ENCODE results near the gene CRYGN.

CRYGN gene

GRCh38 chr7:151391358-151391730 is 48.6 kb downstream of the CRYGN start:
- no peak for DNase-seq (ENCODE audit: low read depth)

- DNase-seq (ENCODE audit: low read depth), result no peak
Observed at GRCh38 chr7:151390598-151391357, 49.2 kb downstream of the CRYGN start.

DNA sequence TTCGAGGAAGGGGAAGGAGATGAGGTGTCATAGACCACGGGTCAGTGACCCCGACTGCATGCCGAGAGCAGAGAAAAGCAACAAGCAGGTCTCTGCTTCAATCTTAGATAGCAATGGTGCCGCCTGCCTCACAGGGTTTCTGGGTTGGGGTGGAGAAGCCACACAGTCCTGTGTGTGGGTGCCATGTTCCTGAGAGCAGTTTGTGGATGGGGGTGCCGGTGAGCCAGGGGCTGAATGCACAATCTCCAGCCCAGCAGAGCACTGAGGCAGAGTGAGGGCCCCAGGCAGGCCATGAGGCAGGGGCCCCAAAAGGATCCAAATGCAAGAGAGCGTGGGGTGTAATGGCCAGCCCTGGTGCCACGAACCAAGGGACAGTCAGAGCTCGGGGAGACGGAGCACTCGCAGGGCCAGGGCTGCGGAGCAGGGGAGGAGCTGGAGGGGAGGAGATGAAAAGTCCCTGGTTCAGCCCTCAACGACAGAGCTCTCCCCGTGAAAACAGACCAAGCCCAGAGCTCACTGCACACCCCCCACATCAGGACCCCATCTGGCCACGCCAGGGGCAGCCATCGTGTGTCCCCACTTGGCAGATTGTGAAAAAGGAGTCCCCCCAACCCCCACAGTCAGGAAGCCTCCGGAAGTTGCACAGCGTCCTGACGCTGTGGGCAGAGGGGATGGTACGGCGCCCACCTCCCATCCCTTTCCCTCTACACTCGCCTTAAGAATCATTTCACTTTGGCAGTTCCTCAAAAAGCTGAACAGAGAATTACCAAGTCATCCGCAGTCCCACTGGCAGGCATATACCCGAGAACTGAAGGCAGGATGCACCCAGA is 50.0 kb downstream of the CRYGN start:
- DNase-seq (ENCODE audit: low read depth), result no peak

GRCh38 chr7:151389096-151389767 is 50.7 kb downstream of the CRYGN start:
- no peak for DNase-seq (ENCODE audit: low read depth)

GRCh38 chr7:151388430-151388829 is 51.5 kb downstream of the CRYGN start:
- no peak for DNase-seq (ENCODE audit: low read depth)

- DNase-seq (ENCODE audit: low read depth), result no peak
Observed at GRCh38 chr7:151388007-151388297, 52.0 kb downstream of the CRYGN start.

GRCh38 chr7:151387161-151388006 is 52.6 kb downstream of the CRYGN start:
- DNase-seq (ENCODE audit: low read depth), result no peak

GRCh38 chr7:151386301-151387160 is 53.4 kb downstream of the CRYGN start:
- no peak for DNase-seq (ENCODE audit: low read depth)

GRCh38 chr7:151385626-151386300 is 54.2 kb downstream of the CRYGN start:
- no peak for DNase-seq (ENCODE audit: low read depth)

GRCh38 chr7:151384776-151385625 is 54.9 kb downstream of the CRYGN start:
- no peak for DNase-seq (ENCODE audit: low read depth)

GRCh38 chr7:151384352-151384697 is 55.6 kb downstream of the CRYGN start:
- no peak for DNase-seq (ENCODE audit: low read depth)

DNA sequence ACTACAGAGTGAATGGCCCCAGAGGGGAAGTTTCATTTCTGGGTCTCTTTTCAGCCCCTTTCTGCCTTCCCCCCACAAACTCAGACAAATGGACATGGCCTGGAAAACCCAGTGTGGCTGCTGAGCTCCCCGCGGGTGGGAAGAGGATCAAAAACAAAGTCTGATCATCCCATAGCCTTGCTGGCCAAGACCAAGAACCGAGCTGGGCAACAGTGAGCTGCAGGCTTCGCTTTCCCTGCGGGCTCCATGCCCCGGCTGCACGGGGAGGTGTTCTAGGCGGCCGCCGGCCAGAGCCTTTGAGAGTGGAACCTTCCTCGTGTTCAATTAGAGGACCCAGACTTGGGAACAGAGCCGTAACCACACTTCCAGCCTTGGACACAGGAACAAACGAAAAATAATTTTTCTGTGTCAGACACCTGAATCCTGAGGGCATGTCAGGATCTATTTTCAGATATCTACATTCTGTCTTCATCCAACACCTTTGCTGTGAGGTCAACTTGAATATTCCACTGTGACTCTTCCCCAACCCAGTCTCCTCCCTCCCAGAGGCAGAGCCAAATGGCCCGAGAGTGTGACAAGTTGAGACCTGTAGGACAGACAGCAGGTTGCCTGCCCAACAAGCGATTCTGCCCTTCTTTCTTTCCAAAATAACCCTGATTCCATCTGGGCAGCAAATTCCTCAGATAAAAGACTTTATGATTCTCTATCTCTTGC is 56.1 kb downstream of the CRYGN start:
- DNase-seq (ENCODE audit: low read depth), result no peak

DNA sequence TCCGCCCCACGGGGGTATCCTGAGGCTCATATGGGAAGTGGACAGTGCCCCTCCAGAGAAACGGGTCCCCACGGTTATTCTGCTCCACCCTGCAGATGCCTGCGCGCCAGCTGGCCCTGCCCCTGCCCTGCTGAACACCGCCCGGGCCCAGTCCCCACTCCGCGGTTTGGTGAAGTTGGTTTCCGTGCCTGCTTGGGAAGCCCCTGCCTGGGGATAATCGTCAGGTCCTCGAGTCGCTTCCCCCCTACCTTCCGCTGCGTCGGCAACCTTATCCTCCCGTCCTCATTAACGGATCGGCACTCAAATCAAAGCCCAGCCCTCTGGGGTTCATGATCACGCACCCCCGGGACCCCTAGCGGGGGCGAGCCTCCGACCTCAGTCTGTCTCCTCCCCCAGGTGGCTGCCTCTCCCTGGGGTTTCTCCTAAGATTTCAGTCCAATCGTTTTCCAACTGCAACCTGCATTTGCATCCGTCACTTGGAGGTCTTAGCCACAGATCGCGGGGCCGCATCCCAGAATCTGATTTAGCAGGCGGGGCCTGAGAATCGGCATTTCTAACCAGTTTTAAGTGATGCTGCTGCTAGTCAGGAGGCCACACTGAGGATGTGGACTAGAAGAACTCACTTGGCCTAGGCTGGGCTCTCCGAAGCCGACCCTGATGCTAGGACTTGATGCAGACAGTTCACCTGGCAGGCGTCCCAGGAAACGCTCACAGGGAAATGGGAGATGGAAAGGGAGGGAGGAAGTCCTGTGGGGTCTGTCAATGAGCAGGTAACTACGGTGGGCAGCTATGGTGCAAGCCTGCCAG is 57.7 kb downstream of the CRYGN start:
- DNase-seq (ENCODE audit: low read depth), result no peak

- no peak for DNase-seq (ENCODE audit: low read depth)
Observed at GRCh38 chr7:151381348-151382078, 58.4 kb downstream of the CRYGN start.

- no peak for DNase-seq (ENCODE audit: low read depth)
Observed at GRCh38 chr7:151381098-151381347, 58.9 kb downstream of the CRYGN start.

DNA sequence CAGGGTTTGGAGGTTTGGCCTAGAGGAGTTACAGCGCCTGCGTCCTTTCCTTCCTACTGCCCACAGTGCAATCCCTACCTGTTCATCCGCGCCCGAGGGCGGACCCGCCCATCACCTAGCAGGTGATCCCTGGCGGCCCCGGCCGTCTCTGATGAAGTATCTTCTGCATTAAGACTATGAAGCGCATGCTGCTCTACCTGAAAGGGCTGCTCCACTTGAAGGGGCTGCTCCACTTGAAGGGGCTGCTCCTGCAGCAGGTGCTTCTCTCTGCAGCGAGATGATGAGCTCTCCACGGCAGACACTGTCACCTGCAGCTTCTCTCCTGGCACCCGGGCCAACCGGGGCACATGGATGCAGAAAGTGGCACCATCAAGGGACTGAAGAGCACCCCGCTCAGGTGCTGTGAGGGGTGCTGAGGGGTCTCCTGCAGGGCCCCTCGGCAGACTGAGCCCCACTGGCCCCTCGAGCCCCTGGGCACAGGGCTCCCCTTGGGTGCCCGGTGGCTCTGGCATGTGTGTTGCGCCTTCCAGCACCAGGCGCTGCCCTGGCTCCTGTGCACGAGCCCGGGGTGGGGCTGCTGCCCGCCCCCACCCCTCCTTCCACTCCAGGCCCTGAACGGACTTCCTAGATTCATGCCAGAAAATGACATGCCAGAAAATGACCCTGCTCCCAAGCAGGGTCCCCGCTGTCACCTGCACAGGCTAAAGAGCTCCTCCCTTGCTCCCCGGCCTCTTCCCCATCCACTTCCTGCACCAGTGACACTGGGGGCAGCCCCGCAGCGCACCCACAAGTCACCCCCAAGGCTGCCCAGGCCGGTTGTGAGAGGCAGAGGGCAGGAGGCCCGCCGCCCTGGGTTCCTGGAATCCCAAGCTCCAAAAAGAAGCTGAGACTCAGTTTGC is 59.5 kb downstream of the CRYGN start:
- no peak for DNase-seq (ENCODE audit: low read depth)

Measured in HS-5 (cell line).